Keratinocyte (primary cell): Measurements from ENCODE around the gene EFCAB10.

ENCODE experiments used
- EZH2 ChIP-seq: IDR thresholded peaks from one replicate; pipeline ENCODE4 v1.6.1; 2012; ENCODE audit warnings: inconsistent platforms, mild to moderate bottlenecking, low read length, moderate library complexity
- TF ChIP-seq, protein P1 (sequence below), 3 experiments: IDR thresholded peaks in 1 of 3; conservative IDR thresholded peaks in 1 of 3; optimal IDR thresholded peaks in 1 of 3; 2 replicates in 2 of 3; 3 replicates in 1 of 3; pipeline versions ENCODE3 to v1.5.1; 2011; ENCODE audit warnings: low read length in 3 of 3, mild to moderate bottlenecking in 3 of 3, moderate library complexity in 2 of 3, control low read depth in 1 of 3, inconsistent platforms in 1 of 3; ENCODE audit not compliant: insufficient read depth in 2 of 3; ENCODE audit errors: extremely low read depth in 1 of 3

DNA sequence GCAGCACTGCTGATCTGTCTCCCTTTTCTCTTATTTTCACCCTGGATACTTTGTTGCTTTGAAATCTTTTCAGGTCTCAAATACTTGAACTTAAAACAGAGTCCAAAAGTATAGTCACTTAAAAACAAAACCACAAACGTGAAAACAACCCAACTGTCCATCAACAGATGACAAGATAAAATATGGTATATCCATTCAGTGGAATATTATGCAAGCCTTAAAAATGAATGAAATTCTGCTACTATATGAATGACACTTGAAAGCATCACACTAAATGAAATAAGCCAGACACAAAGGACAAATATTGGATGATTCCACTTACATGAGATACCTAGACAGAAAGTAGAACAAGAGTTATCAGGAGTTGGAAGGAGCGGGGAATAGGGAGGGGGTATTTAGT is 44.7 kb upstream of the EFCAB10 start:
- TF ChIP-seq, protein P1, sequence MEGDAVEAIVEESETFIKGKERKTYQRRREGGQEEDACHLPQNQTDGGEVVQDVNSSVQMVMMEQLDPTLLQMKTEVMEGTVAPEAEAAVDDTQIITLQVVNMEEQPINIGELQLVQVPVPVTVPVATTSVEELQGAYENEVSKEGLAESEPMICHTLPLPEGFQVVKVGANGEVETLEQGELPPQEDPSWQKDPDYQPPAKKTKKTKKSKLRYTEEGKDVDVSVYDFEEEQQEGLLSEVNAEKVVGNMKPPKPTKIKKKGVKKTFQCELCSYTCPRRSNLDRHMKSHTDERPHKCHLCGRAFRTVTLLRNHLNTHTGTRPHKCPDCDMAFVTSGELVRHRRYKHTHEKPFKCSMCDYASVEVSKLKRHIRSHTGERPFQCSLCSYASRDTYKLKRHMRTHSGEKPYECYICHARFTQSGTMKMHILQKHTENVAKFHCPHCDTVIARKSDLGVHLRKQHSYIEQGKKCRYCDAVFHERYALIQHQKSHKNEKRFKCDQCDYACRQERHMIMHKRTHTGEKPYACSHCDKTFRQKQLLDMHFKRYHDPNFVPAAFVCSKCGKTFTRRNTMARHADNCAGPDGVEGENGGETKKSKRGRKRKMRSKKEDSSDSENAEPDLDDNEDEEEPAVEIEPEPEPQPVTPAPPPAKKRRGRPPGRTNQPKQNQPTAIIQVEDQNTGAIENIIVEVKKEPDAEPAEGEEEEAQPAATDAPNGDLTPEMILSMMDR (optimal IDR thresholded peaks at IDR 0.05 in 1 of 3, IDR thresholded peaks at IDR 0.05 in 1 of 3, conservative IDR thresholded peaks at IDR 0.05 in 1 of 3; ENCODE audit: extremely low read depth in 1 of 3, insufficient read depth in 2 of 3, low read length in 3 of 3): no peak
- TF ChIP-seq EZH2: no peak
